ENCODE data around the gene FRYL. TPM values are rescaled to one million over a fixed set of nuclear protein-coding genes. Genes with fewer than 3 reads are reported as not detected.

The FRYL gene
- 10 to 100 TPM; 92.0 to 94.0 TPM for total RNA-seq

DNA sequence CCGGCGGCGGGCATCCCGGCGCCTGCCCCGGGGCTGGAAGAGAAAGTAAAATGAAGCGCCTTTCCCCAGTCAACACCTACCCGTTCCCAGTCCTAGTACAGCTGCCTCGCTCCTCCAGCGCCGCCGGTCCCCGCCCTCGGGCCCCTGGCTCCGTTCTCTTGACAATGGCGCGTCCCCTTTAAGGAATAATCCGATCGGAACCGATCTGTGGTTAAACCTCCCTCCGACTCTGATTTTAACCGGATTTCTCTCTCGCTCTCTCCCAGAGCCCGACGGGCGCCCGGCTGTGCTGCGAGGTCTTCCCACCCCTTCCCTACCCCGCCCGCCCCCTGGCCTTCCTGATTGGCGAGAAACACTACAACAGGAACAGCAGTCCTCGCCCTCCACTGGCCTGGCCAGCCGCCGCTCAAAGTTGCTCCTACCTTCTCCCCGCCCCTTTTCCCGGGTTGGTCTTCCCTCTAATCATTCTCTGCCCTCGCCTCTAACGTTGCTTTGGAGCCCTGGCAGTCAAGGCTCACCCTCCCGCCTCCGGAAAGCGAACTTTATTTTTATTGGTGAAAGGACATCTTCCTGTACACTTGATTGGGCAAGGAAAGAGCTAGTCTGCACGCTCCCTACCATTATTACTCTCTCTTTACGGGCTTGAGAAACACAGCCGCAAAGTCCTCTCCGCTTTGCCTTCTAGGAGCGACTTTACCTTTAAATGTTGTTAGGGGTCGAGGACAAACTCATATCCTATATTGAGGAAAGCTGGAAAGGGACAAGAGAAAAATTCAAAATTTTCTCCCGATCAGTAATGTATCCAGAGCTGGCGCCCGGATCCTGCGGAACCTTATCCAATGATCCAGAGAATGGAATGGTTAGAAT, at the start of gene FRYL:
Gene FRYL, minus strand, starts transcription at position 282 of the 867 bp plus-strand sequence. CDS start 145,869 bp downstream, outside the sequence.

DNA sequence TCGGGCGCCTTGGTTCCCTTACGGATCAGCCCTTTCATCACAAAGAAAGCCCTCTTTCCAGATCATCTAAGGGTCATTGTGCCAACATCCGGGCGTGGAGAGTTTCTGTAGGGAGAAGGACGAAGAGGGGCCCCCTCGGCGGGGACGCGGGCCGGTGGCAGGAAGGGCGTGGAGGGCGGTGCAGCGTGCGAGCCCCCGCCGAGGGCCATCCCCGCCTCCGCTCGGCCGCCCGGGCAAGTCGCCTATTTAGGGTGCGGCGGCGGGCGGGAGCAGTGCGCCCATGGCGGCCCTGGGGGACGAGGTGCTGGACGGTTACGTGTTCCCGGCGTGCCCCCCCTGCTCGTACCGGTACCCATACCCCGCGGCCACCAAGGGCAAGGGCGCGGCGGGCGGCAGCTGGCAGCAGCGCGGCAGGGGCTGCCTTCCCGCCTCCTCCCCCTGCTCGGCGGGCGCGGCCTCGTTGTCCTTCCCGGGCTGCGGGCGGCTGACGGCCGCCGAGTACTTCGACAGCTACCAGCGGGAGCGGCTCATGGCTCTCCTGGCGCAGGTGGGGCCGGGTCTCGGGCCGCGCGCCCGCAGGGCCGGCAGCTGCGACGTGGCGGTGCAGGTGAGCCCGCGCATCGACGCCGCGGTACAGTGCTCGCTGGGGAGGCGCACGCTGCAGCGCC, 289.9 kb downstream of the FRYL start, which contains the start of gene ZAR1:
Gene ZAR1, plus strand, starts transcription at position 241 of the 668 bp plus-strand sequence. Its CDS starts 40 bp downstream, at position 281.

DNA sequence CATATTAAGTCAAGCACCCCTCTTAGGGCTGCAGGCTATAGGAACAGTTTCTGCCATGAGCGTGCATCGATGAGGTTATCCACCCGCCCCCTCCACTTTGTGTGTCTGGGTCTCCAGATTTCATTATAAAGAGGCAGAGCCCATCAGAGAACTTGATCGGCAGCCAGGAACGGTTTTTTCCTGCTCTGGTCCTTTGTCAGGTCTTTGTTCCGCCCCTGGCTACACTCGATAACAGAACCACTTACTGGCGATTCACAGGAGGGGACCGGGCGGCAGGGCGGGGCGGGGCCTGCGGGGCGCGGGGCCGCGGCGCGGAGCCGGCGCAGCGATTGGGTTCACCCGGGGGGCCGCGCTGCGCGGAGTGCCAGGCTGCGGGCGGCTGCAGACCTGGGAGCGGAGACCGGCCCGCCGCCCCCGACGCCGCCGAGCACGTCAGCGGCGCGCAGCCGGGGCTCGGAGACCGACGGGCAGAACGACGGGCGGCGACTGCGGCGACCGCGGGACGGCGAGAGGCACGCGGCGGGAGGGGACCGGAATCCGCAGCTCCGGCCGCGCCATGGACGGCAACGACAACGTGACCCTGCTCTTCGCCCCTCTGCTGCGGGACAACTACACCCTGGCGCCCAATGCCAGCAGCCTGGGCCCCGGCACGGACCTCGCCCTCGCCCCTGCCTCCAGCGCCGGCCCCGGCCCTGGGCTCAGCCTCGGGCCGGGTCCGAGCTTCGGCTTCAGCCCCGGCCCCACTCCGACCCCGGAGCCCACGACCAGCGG, 296.9 kb downstream of the FRYL start, which contains the start of gene SLC10A4:
Gene SLC10A4, plus strand, starts transcription at position 338 of the 771 bp plus-strand sequence. Its CDS starts 219 bp downstream, at position 557.

Other genes starting within 250 kb of the FRYL start
- gene OCIAD1, start 50.8 kb upstream of the FRYL start, total RNA-seq: 100 to 1,000 TPM in 1 of 2 experiments, 10 to 100 TPM in 1; 98.3 to 101 TPM
- gene OCIAD2, start 126.5 kb upstream of the FRYL start, total RNA-seq: 100 to 1,000 TPM; 113 to 138 TPM
- gene CWH43, start 206.0 kb upstream of the FRYL start, total RNA-seq: not detected

All from activated naive CD4-positive, alpha-beta T cell treated with anti-CD3 and anti-CD28 coated beads, Interleukin-2, amount 10 ng/mL, durations not matched to agents 5 hours and 36 hours (primary cell).